HG03457 (cell line): ENCODE measurements around the gene ASMTL.

ENCODE experiments used
- ATAC-seq: cut with Tn5 transposase; IDR thresholded peaks from one replicate; pipeline ENCODE4 v1.9.1; 2021; ENCODE audit warnings: moderate number of reproducible peaks; ENCODE audit not compliant: unreplicated experiment

The ASMTL gene

DNA sequence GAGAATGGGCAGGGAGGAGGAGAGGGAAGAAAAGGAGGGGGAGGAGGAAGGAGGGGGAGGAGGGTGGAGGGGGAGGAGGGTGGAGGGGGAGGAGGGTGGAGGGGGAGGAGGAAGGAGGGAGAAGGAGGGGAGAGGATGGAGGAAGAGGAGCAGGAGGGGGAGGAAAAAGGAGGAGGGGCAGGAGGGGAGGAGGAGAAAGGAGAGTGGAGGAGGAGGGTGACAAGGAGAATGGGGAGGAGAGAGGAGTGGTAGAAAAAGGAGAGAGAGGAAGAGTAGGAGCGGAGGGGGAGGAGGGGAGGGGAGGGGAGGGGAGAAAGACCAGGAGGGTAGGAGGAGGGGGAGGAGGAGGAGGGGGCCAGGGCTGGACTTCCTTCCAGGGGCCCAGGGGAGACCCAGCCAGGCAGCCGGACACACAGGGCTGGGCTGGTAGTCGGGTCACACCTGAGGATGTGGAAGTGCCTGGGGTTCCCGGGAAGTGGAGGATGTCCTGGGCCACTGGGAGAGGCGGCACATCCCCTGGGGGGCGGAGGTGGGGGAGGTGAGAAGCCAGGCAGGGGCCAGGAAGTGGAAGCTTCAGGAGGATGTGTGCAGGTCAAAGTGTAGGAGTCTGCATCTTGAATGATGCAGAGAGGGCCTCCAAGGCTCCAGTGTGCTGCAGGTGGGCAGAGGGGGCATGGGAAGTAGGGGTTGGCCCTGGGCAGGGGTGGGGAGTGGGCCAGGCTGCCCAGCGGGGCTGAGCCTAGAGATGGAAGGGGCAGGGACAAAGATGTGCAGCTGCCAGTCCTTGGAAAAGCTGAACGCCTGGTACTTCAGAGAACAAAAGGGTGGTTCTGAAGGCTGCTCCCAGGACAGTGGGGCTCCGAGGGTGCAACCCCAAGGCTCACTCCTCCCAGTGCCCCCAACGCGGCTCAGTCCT lies 97.3 kb downstream of the ASMTL start:
- ATAC-seq, result no peak

DNA sequence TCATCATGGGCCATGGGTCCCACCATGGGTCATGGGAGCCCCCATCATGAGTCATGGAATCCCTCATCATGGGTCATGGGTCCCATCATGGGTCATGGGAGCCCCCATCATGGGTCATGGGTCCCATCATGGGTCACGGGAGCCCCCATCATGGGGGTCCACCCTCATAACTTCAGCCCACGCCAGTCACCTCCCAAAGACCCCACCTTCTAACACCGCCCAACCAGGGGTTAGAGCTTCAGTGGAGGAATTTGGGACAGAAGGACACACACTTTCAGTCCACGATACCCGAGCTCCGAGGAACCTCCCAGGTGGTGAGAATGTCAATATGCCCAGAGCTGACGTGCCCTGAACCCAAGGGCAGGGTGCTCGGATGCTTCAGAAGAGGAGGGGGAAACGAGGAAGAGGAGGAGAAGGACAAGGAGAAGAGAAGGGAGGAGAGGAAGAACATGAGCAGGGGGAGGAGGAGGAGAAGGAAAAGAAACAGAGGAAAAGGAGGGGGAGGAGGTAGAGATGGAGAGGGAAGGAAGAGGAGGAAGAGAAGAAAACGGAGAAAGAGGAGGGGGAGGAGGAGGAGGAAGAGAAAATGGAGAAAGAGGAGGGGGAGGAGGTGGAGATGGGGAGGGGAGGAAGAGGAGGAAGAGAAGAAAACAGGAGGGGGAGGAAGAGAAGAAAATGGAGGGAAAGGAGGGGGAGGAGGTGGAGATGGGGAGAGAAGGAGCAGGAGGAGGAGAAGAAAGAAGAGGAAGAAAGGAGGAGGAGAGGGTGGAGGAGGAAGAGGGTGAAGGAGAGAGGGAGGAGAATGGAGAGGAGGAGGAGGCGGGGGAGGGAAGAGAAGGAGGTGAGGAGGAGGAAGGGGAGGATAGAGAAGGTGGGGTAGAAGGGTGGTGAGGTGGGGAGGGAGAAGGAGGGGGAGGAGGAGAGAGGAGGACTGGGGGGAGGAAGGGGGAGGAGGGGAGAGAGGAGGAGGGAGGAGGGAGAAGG lies 98.4 kb downstream of the ASMTL start:
- ATAC-seq, result no peak
